ENCODE measurements around the gene CCL18. TPM values are rescaled to one million over a fixed set of nuclear protein-coding genes. Genes with fewer than 3 reads are reported as not detected.

The CCL18 gene
- total and polyA plus RNA-seq, 10 of the 15 experiments (the other 5 are each of a cell fraction or from before 2014, with no cell fraction given), result 0.26 TPM; not detected in 9

- 90% methylated on average over 1 of the region's 1 CpG for WGBS (ENCODE audit: insufficient coverage, insufficient replicate concordance, low lambda C conversion rate, missing lambda C conversion rate)
- no TSS peak for BruUV-seq (replicated peaks)
- POLR2A ChIA-PET, result interaction anchor here (1.3 to 1.7 kb wide), 2 partner anchors 14 to 108 kb away, joined by 3 to 7 read pairs; no protein-coding TSS in a partner anchor
- CTCF ChIA-PET, result interaction anchor here (1.1 to 2.8 kb wide), 4 partner anchors 14 to 111 kb away, joined by 3 to 27 read pairs (median 8); no protein-coding TSS in a partner anchor
- SMC1A ChIA-PET (ENCODE audit: uncharacterized antibody, unreplicated experiment), result interaction anchor here (0.6 to 2.5 kb wide), 10 partner anchors 11 to 117 kb away, joined by 3 to 22 read pairs (median 4); no protein-coding TSS in a partner anchor
- no peak overlapping the region for H3K9ac ChIP-seq (ENCODE audit: control insufficient read depth, insufficient read depth, low read length)
- peaks cover 2% of the 10 kb centered on the region; the same call in 1 of the 2 replicates for H3K79me2 ChIP-seq (ENCODE audit: control insufficient read depth, insufficient read depth, low read length)
- no peaks in the 10 kb centered on the region for H3K27me3 ChIP-seq (replicated peaks in 1 of 2; ENCODE audit: control insufficient read depth in 2 of 2, insufficient read depth in 2 of 2, low read length in 1 of 2)
- in situ Hi-C loops (cut with MboI), result loop anchor here (5.0 kb wide), 1 partner anchor 111 kb away; the partner anchor contains the start of genes CCL3L1 and CCL3L3
- H3K36me3 ChIP-seq (ENCODE audit: control insufficient read depth in 2 of 2, insufficient read depth in 2 of 2, low read length in 1 of 2), result no peaks in the 10 kb centered on the region
- H3K9me3 ChIP-seq (replicated peaks; ENCODE audit: control insufficient read depth, insufficient read depth, low read length), result no peaks in the 10 kb centered on the region
- RAD21 ChIA-PET (ENCODE audit: unreplicated experiment), result interaction anchor here (0.8 to 7.9 kb wide), 9 partner anchors 12 to 111 kb away, joined by 3 to 75 read pairs (median 5); partner anchors contain the start of gene CCL4
- H2AFZ ChIP-seq (ENCODE audit: control insufficient read depth, low read depth, low read length), result no peak overlapping the region
- ATAC-seq (no peak), DNase-seq (ENCODE audit: low read depth, low spot score) (no peak), FAIRE-seq (no peak)
- peaks cover 52% of the 10 kb centered on the region for H3K4me1 ChIP-seq (ENCODE audit: control insufficient read depth, insufficient read depth, low read length)
- H3K27ac ChIP-seq (ENCODE audit: control insufficient read depth, insufficient read depth), result no peak overlapping the region
- intact Hi-C loops (cut with micrococcal nuclease; ENCODE audit: unreplicated experiment), result no loop called here
- H3K4me2 ChIP-seq (ENCODE audit: control insufficient read depth, insufficient read depth), result no peak overlapping the region
- no peak for TF ChIP-seq BCLAF1 (IDR thresholded peaks at IDR 0.05)
- TF ChIP-seq BACH1 (IDR thresholded peaks at IDR 0.05; ENCODE audit: borderline replicate concordance), result 0 out of 2 replicates have a peak, but pooled peaks have one; percentile 23
- no peak for TF ChIP-seq POLR2A (IDR thresholded peaks at IDR 0.05; ENCODE audit: low read depth, low read length)
- no peak for TF ChIP-seq ZBTB33 (IDR thresholded peaks at IDR 0.05)
- no peak for TF ChIP-seq YBX1 (IDR thresholded peaks at IDR 0.05)
- TF ChIP-seq ZBTB11 (CRISPR knock-in tag; IDR thresholded peaks at IDR 0.05), result peak; percentile 59
- no peak overlapping the region for H3K4me3 ChIP-seq
- no peaks in the 10 kb centered on the region for H4K20me1 ChIP-seq (ENCODE audit: control insufficient read depth, insufficient read depth)
Measured at GRCh38 chr17:36086791-36087190, 22.7 kb downstream of the CCL18 start.

Data from GM12878 (cell line).